Upper lobe of left lung (tissue), 4 donors: ENCODE results near the gene CYFIP2.
"Not testable (repeated sequence)": the region's sequence is repeated elsewhere in the genome, so short reads cannot be mapped to it uniquely, and the experiment has no call there.

Experiments
- CTCF ChIP-seq, 6 experiments: fragments of 450-650 bp in 4 of 6; fragments of 200-600 bp in 2 of 6; sonication (generic) in 2 of 6; IDR thresholded peaks; one replicate each; pipeline ENCODE4 v1.5.1; 2016 to 2019; ENCODE audit warnings: antibody characterized with exemption in 6 of 6
- EP300 ChIP-seq, 4 donors: sonication (generic); formaldehyde crosslinking; IDR thresholded peaks; one replicate each; pipeline ENCODE4 v1.5.1; 2017; ENCODE audit warnings: antibody characterized with exemption in 4 of 4, control low read depth in 2 of 4
- POLR2A ChIP-seq, 4 donors: fragments of 450-650 bp; IDR thresholded peaks; one replicate each; pipeline ENCODE4 v1.5.1; 2016 to 2017; ENCODE audit warnings: antibody characterized with exemption in 4 of 4, mild to moderate bottlenecking in 2 of 4

- not testable (repeated sequence) for TF ChIP-seq CTCF, POLR2A, EP300 (IDR thresholded peaks at IDR 0.05)
Observed at GRCh38 chr5:157244704-157245103, 21.2 kb upstream of the CYFIP2 start.
